H1 (cell line): ENCODE measurements around the gene TRMT44. TPM values are rescaled to one million over a fixed set of nuclear protein-coding genes. Genes with fewer than 3 reads are reported as not detected.

ENCODE experiments used
- CTCF ChIA-PET: fragments of 300-600 bp; sonication (Branson Sonifier 250); formaldehyde crosslinking; loops from one replicate; lab custom pipeline; 2021; ENCODE audit not compliant: partially characterized antibody; lab: Charles Lee
- POLR2A ChIA-PET: fragments of 300-600 bp; sonication (Branson Sonifier 250); formaldehyde crosslinking; loops from one replicate; lab custom pipeline; 2021; ENCODE audit warnings: inconsistent platforms; ENCODE audit not compliant: partially characterized antibody; lab: Charles Lee
- DNase-seq, 2 experiments: peaks; one replicate each; pipeline versions ENCODE4 v3.0.0 to v3.0.0-alpha.2; 2010 to 2022; ENCODE audit warnings: low spot score in 2 of 2, low read depth in 1 of 2, mixed read lengths in 1 of 2
- FAIRE-seq: peaks from 2 replicates; lab custom pipeline; 2011; peaks lifted over from hg19 to GRCh38; lab: Jason Lieb, UNC
- H2AFZ ChIP-seq: 2 replicates; pipeline ENCODE4 v1.8.1; 2012; ENCODE audit warnings: low read length, inconsistent platforms
- H2AK5ac ChIP-seq: 2 replicates; pipeline ENCODE4 v1.6.1; 2013; ENCODE audit warnings: low read depth, low read length
- H2BK120ac ChIP-seq: replicated peaks from 2 replicates; pipeline ENCODE3; 2013; ENCODE audit warnings: low read depth, low read length, inconsistent platforms
- H2BK12ac ChIP-seq: 2 replicates; pipeline ENCODE4 v1.6.1; 2013; ENCODE audit warnings: low read depth, low read length
- H2BK15ac ChIP-seq: 2 replicates; pipeline ENCODE4 v1.6.1; 2013; ENCODE audit warnings: low read length
- H2BK20ac ChIP-seq: 2 replicates; pipeline ENCODE4 v1.6.1; 2013; ENCODE audit warnings: low read length
- H2BK5ac ChIP-seq: 2 replicates; pipeline ENCODE4 v1.6.1; 2013; ENCODE audit warnings: low read depth, low read length
- H3K14ac ChIP-seq: 2 replicates; pipeline ENCODE4 v1.6.1; 2013; ENCODE audit warnings: inconsistent platforms; ENCODE audit not compliant: insufficient read length
- H3K18ac ChIP-seq: 2 replicates; pipeline ENCODE4 v1.6.1; 2013; ENCODE audit warnings: low read length; ENCODE audit errors: extremely low read depth
- H3K23ac ChIP-seq: 2 replicates; pipeline ENCODE4 v1.6.1; 2013; ENCODE audit warnings: inconsistent platforms; ENCODE audit not compliant: insufficient read length
- H3K23me2 ChIP-seq: 2 replicates; pipeline ENCODE4 v1.6.1; 2013; ENCODE audit warnings: low read depth, low read length
- H3K27ac ChIP-seq: 2 replicates; pipeline ENCODE4 v1.6.1; 2011; ENCODE audit warnings: low read depth, low read length, inconsistent platforms
- H3K27me3 ChIP-seq, 4 experiments: replicated peaks in 1 of 4; 1 replicate in 1 of 4; 2 replicates in 3 of 4; pipeline versions ENCODE4 v1.6.1 to v1.8.1; 2011 to 2013; ENCODE audit warnings: low read length in 3 of 4, mild to moderate bottlenecking in 3 of 4, inconsistent platforms in 2 of 4, mixed read lengths in 2 of 4, moderate library complexity in 1 of 4; ENCODE audit not compliant: control insufficient read depth in 3 of 4, insufficient read depth in 3 of 4; ENCODE audit errors: extremely low read depth in 1 of 4
- H3K36me3 ChIP-seq, 4 experiments: 2 replicates each; pipeline versions ENCODE4 v1.6.1 to v1.8.1; 2011 to 2013; ENCODE audit warnings: mild to moderate bottlenecking in 4 of 4, low read length in 3 of 4, moderate library complexity in 2 of 4, control low read depth in 1 of 4, inconsistent platforms in 1 of 4; ENCODE audit not compliant: insufficient read depth in 4 of 4, control insufficient read depth in 2 of 4
- H3K4ac ChIP-seq: replicated peaks from 2 replicates; pipeline ENCODE3; 2013; ENCODE audit warnings: low read length, low read depth, mixed read lengths, inconsistent platforms; ENCODE audit not compliant: insufficient read length
- H3K4me1 ChIP-seq, 4 experiments: replicated peaks in 1 of 4; 1 replicate in 1 of 4; 2 replicates in 3 of 4; pipeline versions ENCODE4 v1.6.1 to v1.8.1; 2011 to 2013; ENCODE audit warnings: low read length in 3 of 4, inconsistent platforms in 2 of 4, mixed read lengths in 1 of 4; ENCODE audit not compliant: insufficient read depth in 4 of 4, control insufficient read depth in 3 of 4
- H3K4me2 ChIP-seq, 2 experiments: 2 replicates each; pipeline versions ENCODE4 v1.6.1 to v1.8.1; 2011 to 2013; ENCODE audit warnings: low read depth in 2 of 2, low read length in 2 of 2, control low read depth in 1 of 2, inconsistent platforms in 1 of 2, mild to moderate bottlenecking in 1 of 2; ENCODE audit not compliant: insufficient read depth in 1 of 2
- H3K4me3 ChIP-seq, 4 experiments: fragments of 200-600, 300-600 bp in 1 of 4; sonication (generic), shearing (Covaris generic), sonication (Bioruptor Twin) in 1 of 4; 2 replicates each; pipeline versions ENCODE4 v1.5.1 to v1.8.1; 2011 to 2016; ENCODE audit warnings: low read length in 4 of 4, low read depth in 3 of 4, control low read depth in 2 of 4, inconsistent platforms in 2 of 4, mild to moderate bottlenecking in 2 of 4, mixed read lengths in 1 of 4, moderate library complexity in 1 of 4; ENCODE audit not compliant: insufficient read depth in 2 of 4; ENCODE audit errors: extremely low read depth in 1 of 4
- H3K56ac ChIP-seq: replicated peaks from 2 replicates; pipeline ENCODE3; 2013; ENCODE audit warnings: low read depth, mild to moderate bottlenecking, mixed read lengths, low read length, inconsistent platforms; ENCODE audit not compliant: insufficient read length
- H3K79me1 ChIP-seq: 2 replicates; pipeline ENCODE4 v1.6.1; 2013; ENCODE audit warnings: low read depth, low read length, control low read depth
- H3K79me2 ChIP-seq, 2 experiments: 2 replicates each; pipeline versions ENCODE4 v1.6.1 to v1.8.1; 2012 to 2013; ENCODE audit warnings: low read length in 2 of 2, mild to moderate bottlenecking in 2 of 2, inconsistent platforms in 1 of 2; ENCODE audit not compliant: insufficient read depth in 2 of 2, control insufficient read depth in 1 of 2
- H3K9ac ChIP-seq, 4 experiments: replicated peaks in 1 of 4; 1 replicate in 1 of 4; 2 replicates in 3 of 4; pipeline versions ENCODE4 v1.6.1 to v1.8.1; 2011 to 2013; ENCODE audit warnings: low read depth in 3 of 4, low read length in 3 of 4, control low read depth in 2 of 4, mild to moderate bottlenecking in 2 of 4, moderate library complexity in 2 of 4, inconsistent platforms in 1 of 4; ENCODE audit errors: extremely low read depth in 1 of 4
- H3K9me3 ChIP-seq, 2 experiments: 2 replicates each; pipeline versions ENCODE4 v1.6.1 to v1.8.1; 2012 to 2013; ENCODE audit warnings: mild to moderate bottlenecking in 2 of 2, moderate library complexity in 2 of 2, control low read depth in 1 of 2, inconsistent platforms in 1 of 2, low read depth in 1 of 2, low read length in 1 of 2, mixed read lengths in 1 of 2; ENCODE audit not compliant: insufficient read depth in 2 of 2
- H4K20me1 ChIP-seq, 2 experiments: replicated peaks in 1 of 2; 2 replicates each; pipeline versions ENCODE3 to v1.8.1; 2011 to 2013; ENCODE audit warnings: inconsistent platforms in 2 of 2, low read length in 2 of 2, mild to moderate bottlenecking in 1 of 2; ENCODE audit not compliant: insufficient read depth in 2 of 2, control insufficient read depth in 1 of 2
- H4K5ac ChIP-seq: 2 replicates; pipeline ENCODE4 v1.6.1; 2013; ENCODE audit warnings: low read length, low read depth, mixed read lengths, inconsistent platforms; ENCODE audit not compliant: insufficient read length
- H4K8ac ChIP-seq: 2 replicates; pipeline ENCODE4 v1.8.0; 2013; ENCODE audit warnings: mild to moderate bottlenecking, moderate library complexity, low read length, inconsistent platforms; ENCODE audit not compliant: insufficient read depth; ENCODE audit errors: extremely low read depth
- H4K91ac ChIP-seq: replicated peaks from 2 replicates; pipeline ENCODE3; 2013; ENCODE audit warnings: low read length, mixed read lengths, inconsistent platforms; ENCODE audit not compliant: insufficient read length
- E2F6 ChIP-seq: IDR thresholded peaks from 2 replicates; pipeline ENCODE4 v1.6.1; 2012; ENCODE audit warnings: inconsistent platforms
- HDAC2 ChIP-seq, 2 experiments: fragments of 300-600 bp in 1 of 2; sonication (generic) in 1 of 2; IDR thresholded peaks; 2 replicates each; pipeline ENCODE4 v1.6.1; 2011 to 2012; ENCODE audit warnings: low read depth in 2 of 2, low read length in 2 of 2, mild to moderate bottlenecking in 2 of 2, moderate library complexity in 2 of 2, borderline replicate concordance in 1 of 2, inconsistent platforms in 1 of 2
- MAX ChIP-seq: IDR thresholded peaks from 2 replicates; pipeline ENCODE4 v1.6.1; 2012; ENCODE audit warnings: inconsistent platforms
- NANOG ChIP-seq: IDR thresholded peaks from 2 replicates; pipeline ENCODE4 v1.6.1; 2011; ENCODE audit warnings: low read length, low read depth, mild to moderate bottlenecking, inconsistent platforms; ENCODE audit not compliant: insufficient read depth, poor library complexity, severe bottlenecking
- RAD21 ChIP-seq, 2 experiments: IDR thresholded peaks in 1 of 2; conservative IDR thresholded peaks in 1 of 2; 2 replicates each; pipeline ENCODE4 v1.6.1; 2011; ENCODE audit warnings: low read depth in 2 of 2, low read length in 2 of 2, improper control_type of control experiment in 1 of 2, inconsistent platforms in 1 of 2, mild to moderate bottlenecking in 1 of 2, moderate library complexity in 1 of 2
- RXRA ChIP-seq: IDR thresholded peaks from 2 replicates; pipeline ENCODE4 v1.6.1; 2011; ENCODE audit warnings: low read depth, mild to moderate bottlenecking, low read length, moderate library complexity; ENCODE audit not compliant: insufficient read depth
- WGBS, 2 experiments: shearing (Covaris generic) in 1 of 2; methylation state at CpG; one replicate each; pipeline versions ENCODE4 v1.1.6 to v1.1.7; 2013 to 2015; ENCODE audit warnings: low lambda C conversion rate in 2 of 2, mixed read lengths in 2 of 2, inconsistent platforms in 1 of 2, low coverage in 1 of 2, missing lambda C conversion rate in 1 of 2; ENCODE audit not compliant: insufficient replicate concordance in 2 of 2, insufficient coverage in 1 of 2, insufficient read length in 1 of 2; ENCODE audit errors: extremely low coverage in 1 of 2, missing lambda C conversion rate in 1 of 2; 5-methylcytosine and 5-hydroxymethylcytosine counted together
- polyA plus RNA-seq, 7 experiments: library from polyadenylated mRNA; depleted of rRNA in 3 of 7; stranded (reverse) in 5 of 7; unstranded in 2 of 7; fragments of >200 nt in 5 of 7; fragments of 200-250 nt in 2 of 7; gene quantifications; 1 replicate in 5 of 7; 2 replicates in 1 of 7; 4 replicates in 1 of 7; pipeline versions ENCODE4 v1.2.1 to v1.2.3, GENCODE V29; 2011 to 2013; ENCODE audit warnings: missing spikeins in 2 of 7, mixed read lengths in 2 of 7
- total RNA-seq: library from RNA; stranded (reverse); fragmentation: NEBNext Ultra II Directional; extraction: Animal tissue kit (Norgen Biotek cat#: 25700); gene quantifications from 2 replicates; pipeline ENCODE4 v1.2.1, GENCODE V29; 2021

The TRMT44 gene
- total and polyA plus RNA-seq, 2 of the 8 experiments (the other 6 are each of a cell fraction or from before 2014, with no cell fraction given): 8.6 to 23.9 TPM

- no peaks in the 10 kb centered on the region; a peak in 1 of 4 replicates for H3K9me3 ChIP-seq
- no peak overlapping the region; the same call in 1 of the 2 replicates for H3K18ac ChIP-seq
- no peak overlapping the region for H3K4ac ChIP-seq
- no peak overlapping the region for H3K4me3 ChIP-seq
- FAIRE-seq: peak; percentile 52
- H4K20me1 ChIP-seq: peaks cover 0 to 3% of the 10 kb centered on the region in 2 experiments
- H2AFZ ChIP-seq: no peak overlapping the region
- no peak overlapping the region for H2BK20ac ChIP-seq
- no peak overlapping the region for H3K27ac ChIP-seq
- no peak overlapping the region for H4K91ac ChIP-seq
- H2BK15ac ChIP-seq: peak overlapping the region; percentile 48; the same call in 1 of the 2 replicates
- peak; percentile 53 to 85 for DNase-seq
- no peak overlapping the region for H2BK12ac ChIP-seq
- H4K8ac ChIP-seq: 0 out of 2 replicates have a peak overlapping the region, but pooled peaks have one; percentile 40
- H3K9ac ChIP-seq: no peak overlapping the region
- no peak overlapping the region for H3K23ac ChIP-seq
- CTCF ChIA-PET: interaction anchor here (0.6 to 6.5 kb wide), 30 partner anchors 9 to 567 kb away, joined by 3 to 74 read pairs (median 4); partner anchors contain the start of gene HTRA3
- no peaks in the 10 kb centered on the region for H3K79me2 ChIP-seq
- H3K23me2 ChIP-seq: no peaks in the 10 kb centered on the region
- H3K36me3 ChIP-seq: 0 out of 8 replicates have a peak, but pooled peaks cover 0 to under 1% (median 0%) of the 10 kb centered on the region in 4 experiments
- H2AK5ac ChIP-seq: no peak overlapping the region
- H3K4me2 ChIP-seq: peak overlapping the region; percentile 4 to 7; a peak in 1 of 4 replicates
- H2BK120ac ChIP-seq: no peak overlapping the region
- H3K4me1 ChIP-seq: peaks cover 0 to 5% (median 4%) of the 10 kb centered on the region in 4 experiments; a peak in 6 of 7 replicates
- H4K5ac ChIP-seq: no peak overlapping the region
- no peaks in the 10 kb centered on the region for H3K27me3 ChIP-seq
- POLR2A ChIA-PET: interaction anchor here (1.2 to 1.8 kb wide), 2 partner anchors 8 to 18 kb away, joined by 3 to 5 read pairs; no protein-coding TSS in a partner anchor
- 58% methylated on average over 21 of the region's 26 CpGs; no CpG with 5 or more reads in 1 of the 2 experiments for WGBS, 2 experiments
- H3K14ac ChIP-seq: no peak overlapping the region
- H3K79me1 ChIP-seq: no peaks in the 10 kb centered on the region
- H3K56ac ChIP-seq: no peak overlapping the region
- no peak overlapping the region for H2BK5ac ChIP-seq
- TF ChIP-seq E2F6: peak; percentile 50; the same call in 1 of the 2 replicates
- TF ChIP-seq RXRA: no peak
- no peak for TF ChIP-seq NANOG
- TF ChIP-seq HDAC2 (IDR thresholded peaks at IDR 0.05; ENCODE audit: borderline replicate concordance in 1 of 2, low read depth in 2 of 2, low read length in 2 of 2): peak in 1 of 2 experiments; percentile 63; a peak in 2 of 4 replicates
- peak; percentile 64 to 74 for TF ChIP-seq RAD21 (IDR thresholded peaks at IDR 0.05 in 1 of 2, conservative IDR thresholded peaks at IDR 0.05 in 1 of 2; ENCODE audit: low read depth in 2 of 2, low read length in 2 of 2)
- TF ChIP-seq MAX: peak; percentile 75
These were observed 29.8 kb upstream of the TRMT44 start for GRCh38 chr4:8410641-8411271.
